K562 (cell line): ENCODE results near the gene DGLUCY. TPM values are rescaled to one million over a fixed set of nuclear protein-coding genes. Genes with fewer than 3 reads are reported as not detected.

Experiments
- ATAC-seq: fragments of 200-7000 bp; cut with Tn5 transposase; 3 replicates; pipeline ENCODE4 v1.9.1; 2020; ENCODE audit warnings: moderate library complexity
- BruUV-seq: library from RNA; stranded (reverse); fragments of 400-500 nt; replicated peaks from 2 replicates; lab custom pipeline; 2021; lab: Mats Ljungman, UMichigan
- CTCF ChIA-PET: fragments of 300-600 bp; formaldehyde crosslinking; extraction: SDS; loops from one replicate; lab custom pipeline; 2021; ENCODE audit warnings: low intra/inter-chr PET ratio; lab: Yijun Ruan, JAX
- POLR2A ChIA-PET: fragments of 300-600, 350-650 bp; sonication (Branson Sonifier 250); formaldehyde crosslinking; extraction: SDS; loops from one replicate; lab custom pipeline; 2021; ENCODE audit warnings: antibody characterized with exemption, inconsistent platforms; lab: Yijun Ruan, JAX
- DNase-seq, 4 experiments: peaks; one replicate each; pipeline versions ENCODE4 v3.0.0 to v3.0.0-alpha.2; 2011 to 2018; ENCODE audit warnings: low spot score in 3 of 4, mixed read lengths in 3 of 4; ENCODE audit errors: extremely low read depth in 1 of 4
- FAIRE-seq: peaks from 2 replicates; lab custom pipeline; 2011; peaks lifted over from hg19 to GRCh38; lab: Jason Lieb, UNC
- H2AFZ ChIP-seq: 2 replicates; pipeline ENCODE4 v1.6.0; 2011; ENCODE audit warnings: low read depth, low read length, control low read depth, inconsistent platforms
- H3K27ac ChIP-seq: fragments of 200-600 bp; 3 replicates; pipeline ENCODE4 v1.8.0; 2011; ENCODE audit warnings: low read depth, mild to moderate bottlenecking, control low read depth, inconsistent platforms, low read length, moderate library complexity, mixed read lengths; ENCODE audit errors: extremely low read depth
- H3K27me3 ChIP-seq, 2 experiments: fragments of 300-600 bp in 1 of 2; 2 replicates in 1 of 2; 3 replicates in 1 of 2; pipeline versions ENCODE4 v1.6.0 to v1.8.0; 2011; ENCODE audit warnings: inconsistent platforms in 2 of 2, low read length in 2 of 2, mild to moderate bottlenecking in 1 of 2, mixed read lengths in 1 of 2, moderate library complexity in 1 of 2; ENCODE audit not compliant: control insufficient read depth in 2 of 2, insufficient read depth in 2 of 2
- H3K36me3 ChIP-seq: fragments of 300-600 bp; 3 replicates; pipeline ENCODE4 v1.8.0; 2011; ENCODE audit warnings: mild to moderate bottlenecking, low read length, inconsistent platforms; ENCODE audit not compliant: control insufficient read depth, insufficient read depth
- H3K4me1 ChIP-seq, 2 experiments: fragments of 200-600 bp in 1 of 2; replicated peaks in 1 of 2; 2 replicates in 1 of 2; 3 replicates in 1 of 2; pipeline versions ENCODE4 v1.5.1 to v1.8.0; 2011; ENCODE audit warnings: inconsistent platforms in 2 of 2, low read length in 2 of 2, mild to moderate bottlenecking in 1 of 2, mixed read lengths in 1 of 2, moderate library complexity in 1 of 2; ENCODE audit not compliant: control insufficient read depth in 2 of 2, insufficient read depth in 2 of 2
- H3K4me2 ChIP-seq: 2 replicates; pipeline ENCODE4 v1.6.1; 2011; ENCODE audit warnings: low read length, control low read depth, inconsistent platforms, mixed read lengths; ENCODE audit not compliant: insufficient read depth
- H3K4me3 ChIP-seq: fragments of 200-600 bp; sonication (generic), shearing (Covaris generic); 2 replicates; pipeline ENCODE4 v1.5.1; 2016; ENCODE audit warnings: control low read depth, inconsistent platforms
- H3K79me2 ChIP-seq: fragments of 200-600 bp; 3 replicates; pipeline ENCODE4 v1.8.0; 2011; ENCODE audit warnings: low read length, inconsistent platforms; ENCODE audit not compliant: control insufficient read depth, insufficient read depth
- H3K9ac ChIP-seq, 2 experiments: 2 replicates each; pipeline versions ENCODE4 v1.6.0 to v1.6.1; 2011; ENCODE audit warnings: low read depth in 2 of 2, low read length in 2 of 2, control low read depth in 1 of 2, inconsistent platforms in 1 of 2, mild to moderate bottlenecking in 1 of 2, mixed read lengths in 1 of 2; ENCODE audit not compliant: insufficient read depth in 1 of 2
- H3K9me1 ChIP-seq: one replicate; pipeline ENCODE4 v1.6.0; 2011; ENCODE audit warnings: inconsistent platforms, mild to moderate bottlenecking, low read length, moderate library complexity; ENCODE audit not compliant: control insufficient read depth, insufficient read depth
- H3K9me3 ChIP-seq: replicated peaks from 2 replicates; pipeline ENCODE4 v1.5.1; 2011; ENCODE audit warnings: low read depth, low read length, inconsistent platforms; ENCODE audit not compliant: control insufficient read depth, insufficient read depth
- H4K20me1 ChIP-seq: replicated peaks from 2 replicates; pipeline ENCODE4 v1.6.1; 2011; ENCODE audit warnings: low read length, inconsistent platforms, mixed read lengths; ENCODE audit not compliant: control insufficient read depth, insufficient read depth
- ELK1 ChIP-seq: sonication (generic); formaldehyde crosslinking; IDR thresholded peaks from 2 replicates; pipeline ENCODE4 v1.8.1; 2022; ENCODE audit warnings: missing genetic modification reagents
- GTF2B ChIP-seq: IDR thresholded peaks from 2 replicates; pipeline ENCODE4 v1.6.1; 2011; ENCODE audit not compliant: insufficient read length; ENCODE audit errors: extremely low read depth
- ID3 ChIP-seq, 2 experiments: fragments of 250-450 bp in 1 of 2; fragments of 450-650 bp in 1 of 2; sonication (Bioruptor Pico) in 1 of 2; IDR thresholded peaks; 2 replicates each; pipeline versions ENCODE4 v1.6.1 to v1.8.0; 2016 to 2021; ENCODE audit warnings: mild to moderate bottlenecking in 2 of 2, moderate library complexity in 2 of 2, missing compliant biosample characterization in 1 of 2, missing genetic modification characterization in 1 of 2
- MCM5 ChIP-seq: fragments of 450-650 bp; IDR thresholded peaks from 2 replicates; pipeline ENCODE4 v1.6.1; 2016; ENCODE audit warnings: low read depth
- TFAP4 ChIP-seq: sonication (generic); formaldehyde crosslinking; IDR thresholded peaks from 2 replicates; pipeline ENCODE4 v1.8.0; 2022; ENCODE audit warnings: missing genetic modification reagents, mild to moderate bottlenecking, moderate library complexity, borderline replicate concordance
- ZFP91 ChIP-seq: sonication (generic); formaldehyde crosslinking; IDR thresholded peaks from 2 replicates; pipeline ENCODE4 v1.8.0; 2022; ENCODE audit warnings: mild to moderate bottlenecking, missing genetic modification reagents
- ZNF318 ChIP-seq, 2 experiments: fragments of 450-650 bp; IDR thresholded peaks; 2 replicates each; pipeline ENCODE4 v1.6.1; 2016; ENCODE audit warnings: mild to moderate bottlenecking in 2 of 2, borderline replicate concordance in 1 of 2, low read depth in 1 of 2, moderate library complexity in 1 of 2
- WGBS: fragments of 100-300 bp; shearing (Covaris generic); methylation state at CpG from one replicate; pipeline ENCODE4 v1.1.6; 2016; ENCODE audit warnings: low coverage, mixed read lengths; ENCODE audit not compliant: insufficient coverage; ENCODE audit errors: missing lambda C conversion rate; 5-methylcytosine and 5-hydroxymethylcytosine counted together
- in situ Hi-C: fragments of 300-500 bp; cut with MboI; formaldehyde crosslinking; loops from 4 replicates; pipeline ENCODE4 v1.15.0; 2018; ENCODE audit warnings: inconsistent platforms, mixed read lengths
- intact Hi-C: fragments of 100-400 bp; cut with micrococcal nuclease; formaldehyde crosslinking; loops from 2 replicates; pipeline ENCODE4 v1.14.2; 2022
- polyA plus RNA-seq, 8 experiments: library from polyadenylated mRNA; depleted of rRNA in 4 of 8; stranded (reverse) in 5 of 8; unstranded in 3 of 8; fragments of >200 nt; fragmentation: Nextera tagmentation in 2 of 8; fragmentation: Illumina TruSeq in 1 of 8; extraction: Ambion mirVana in 2 of 8; extraction: Trizol in 1 of 8; gene quantifications; 2 replicates each; pipeline versions ENCODE4 v1.2.1 to v1.2.3, GENCODE V29; 2011 to 2014; ENCODE audit warnings: inconsistent platforms in 1 of 8, missing spikeins in 1 of 8
- total RNA-seq, 7 experiments: library from RNA; depleted of rRNA in 6 of 7; stranded (reverse); fragments of >200 nt in 6 of 7; fragmentation: Illumina TruSeq in 2 of 7; extraction: Trizol in 2 of 7; gene quantifications; 2 replicates each; pipeline versions ENCODE4 v1.2.1 to v1.2.3, GENCODE V29; 2011 to 2021; ENCODE audit warnings: low replicate concordance in 1 of 7

DGLUCY gene
- total and polyA plus RNA-seq, 9 of the 15 experiments (the other 6 are each of a cell fraction or from before 2014, with no cell fraction given) = 9.9 to 28.4 (median 21.0) TPM

- Histone ChIP-seq H3K9me1 (no peaks in the 10 kb centered on the region), H3K27me3 (no peaks in the 10 kb centered on the region), H3K27ac (no peak overlapping the region), H3K4me2 (no peak overlapping the region), H3K9me3 (no peaks in the 10 kb centered on the region), H3K79me2 (no peaks in the 10 kb centered on the region), H3K9ac (no peak overlapping the region), H3K36me3 (peaks cover 12% of the 10 kb centered on the region; the same call in 1 of the 3 replicates), H2AFZ (no peak overlapping the region), H4K20me1 (no peaks in the 10 kb centered on the region), H3K4me1 (peaks cover 6 to 14% of the 10 kb centered on the region in 2 experiments; a peak in 4 of 5 replicates), H3K4me3 (no peak overlapping the region)
- BruUV-seq = no TSS peak
- ATAC-seq (no peak), DNase-seq (no peak), FAIRE-seq (no peak)
- in situ Hi-C loops (no loop called here), intact Hi-C loops (no loop called here)
- 94% methylated on average over 6 of the region's 9 CpGs for WGBS
- ChIA-PET POLR2A (no interaction called here), CTCF (no interaction called here)
- TF ChIP-seq ZNF318 (IDR thresholded peaks at IDR 0.05; ENCODE audit: borderline replicate concordance in 1 of 2, low read depth in 1 of 2) (no peak), ZFP91 (CRISPR knock-in tag) (no peak), ELK1 (CRISPR knock-in tag) (no peak), TFAP4 (no peak), MCM5 (no peak), GTF2B (no peak), ID3 (CRISPR knock-in tag; IDR thresholded peaks at IDR 0.05) (no peak), ID3 (tag; IDR thresholded peaks at IDR 0.05) (no peak)
These were observed 39.5 kb downstream of the DGLUCY start for GRCh38 chr14:91153360-91153759.
